HEK293 (cell line): ENCODE data around the gene ANKRD40.

ENCODE experiments used
- CTCF ChIA-PET: fragments of 350-600 bp; formaldehyde crosslinking; extraction: SDS; loops from one replicate; lab custom pipeline; 2021; ENCODE audit warnings: antibody characterized with exemption; lab: Yijun Ruan, JAX
- POLR2A ChIA-PET: fragments of 300-600 bp; formaldehyde crosslinking; extraction: SDS; loops from one replicate; lab custom pipeline; 2020; ENCODE audit warnings: antibody characterized with exemption, inconsistent platforms; lab: Yijun Ruan, JAX
- H3K27ac ChIP-seq: fragments of 200-500 bp; sonication (Bioruptor generic); 2 replicates; pipeline ENCODE4 v1.5.1; 2014; ENCODE audit warnings: low read depth, low read length, control low read depth, inconsistent platforms; ENCODE audit errors: extremely low read depth
- H3K36me3 ChIP-seq, 2 experiments: fragments of 200-500 bp in 1 of 2; sonication (Bioruptor generic) in 1 of 2; 1 replicate in 1 of 2; 2 replicates in 1 of 2; pipeline ENCODE4 v1.5.1; 2014 to 2017; ENCODE audit warnings: inconsistent platforms in 2 of 2, low read length in 2 of 2; ENCODE audit not compliant: control insufficient read depth in 2 of 2, insufficient read depth in 1 of 2
- H3K4me1 ChIP-seq: fragments of 200-500 bp; sonication (Bioruptor generic); 2 replicates; pipeline ENCODE4 v1.5.1; 2014; ENCODE audit warnings: mild to moderate bottlenecking, low read length, inconsistent platforms; ENCODE audit not compliant: control insufficient read depth, insufficient read depth
- H3K4me3 ChIP-seq: 2 replicates; pipeline ENCODE4 v1.5.1; 2011; ENCODE audit warnings: low read depth, mild to moderate bottlenecking, control low read depth, low read length, moderate library complexity
- H3K9me3 ChIP-seq: fragments of 200-500 bp; sonication (Bioruptor generic); 2 replicates; pipeline ENCODE4 v1.5.1; 2014; ENCODE audit warnings: low read depth, low read length, inconsistent platforms; ENCODE audit not compliant: control insufficient read depth, insufficient read depth
- ZBTB17 ChIP-seq: fragments of 450-650 bp; formaldehyde crosslinking; IDR thresholded peaks from 2 replicates; pipeline ENCODE4 v1.5.1; 2016; ENCODE audit warnings: missing biosample characterization, missing genetic modification characterization
- ZNF114 ChIP-seq: fragments of 450-650 bp; formaldehyde crosslinking; IDR thresholded peaks from 2 replicates; pipeline ENCODE4 v1.5.0; 2017; ENCODE audit warnings: missing biosample characterization, missing genetic modification characterization
- ZNF169 ChIP-seq: fragments of 450-650 bp; formaldehyde crosslinking; IDR thresholded peaks from 2 replicates; pipeline ENCODE4 v1.5.1; 2016; ENCODE audit warnings: missing biosample characterization, missing genetic modification characterization
- ZNF221 ChIP-seq: fragments of 450-650 bp; formaldehyde crosslinking; IDR thresholded peaks from 2 replicates; pipeline ENCODE4 v1.5.1; 2017; ENCODE audit warnings: missing biosample characterization, missing genetic modification characterization, borderline replicate concordance
- ZNF239 ChIP-seq: fragments of 450-650 bp; formaldehyde crosslinking; IDR thresholded peaks from 2 replicates; pipeline ENCODE4 v1.5.1; 2016; ENCODE audit warnings: missing biosample characterization, missing genetic modification characterization
- ZNF341 ChIP-seq: fragments of 450-650 bp; formaldehyde crosslinking; IDR thresholded peaks from 2 replicates; pipeline ENCODE4; 2016; ENCODE audit warnings: low read depth, missing biosample characterization, missing genetic modification characterization
- ZNF416 ChIP-seq: fragments of 450-650 bp; formaldehyde crosslinking; IDR thresholded peaks from 2 replicates; pipeline ENCODE4 v1.5.1; 2016; ENCODE audit warnings: missing biosample characterization, missing genetic modification characterization
- ZNF544 ChIP-seq: fragments of 450-650 bp; formaldehyde crosslinking; IDR thresholded peaks from 2 replicates; pipeline ENCODE4 v1.5.0; 2017; ENCODE audit warnings: missing biosample characterization, missing genetic modification characterization
- ZNF747 ChIP-seq: fragments of 450-650 bp; formaldehyde crosslinking; IDR thresholded peaks from 2 replicates; pipeline ENCODE4 v1.5.1; 2016; ENCODE audit warnings: missing biosample characterization, missing genetic modification characterization
- ZNF776 ChIP-seq: fragments of 450-650 bp; formaldehyde crosslinking; IDR thresholded peaks from 2 replicates; pipeline ENCODE4 v1.5.0; 2017; ENCODE audit warnings: missing biosample characterization, missing genetic modification characterization, borderline replicate concordance
- TF ChIP-seq, protein P1 (sequence below): fragments of 450-650 bp; formaldehyde crosslinking; IDR thresholded peaks from 2 replicates; pipeline ENCODE4 v1.5.1; 2016; ENCODE audit warnings: missing biosample characterization, missing genetic modification characterization
- TF ChIP-seq, protein P2 (sequence below): fragments of 450-650 bp; formaldehyde crosslinking; IDR thresholded peaks from 2 replicates; pipeline ENCODE4 v1.5.1; 2016; ENCODE audit warnings: missing biosample characterization, missing genetic modification characterization
- TF ChIP-seq, protein P3 (sequence below): fragments of 450-650 bp; formaldehyde crosslinking; IDR thresholded peaks from 2 replicates; pipeline ENCODE4 v1.5.1; 2016; ENCODE audit warnings: missing biosample characterization, missing genetic modification characterization
- TF ChIP-seq, protein P4 (sequence below): fragments of 450-650 bp; formaldehyde crosslinking; IDR thresholded peaks from 2 replicates; pipeline ENCODE4 v1.5.1; 2016; ENCODE audit warnings: missing biosample characterization, missing genetic modification characterization
- TF ChIP-seq, protein P5 (sequence below): fragments of 450-650 bp; formaldehyde crosslinking; IDR thresholded peaks from 2 replicates; pipeline ENCODE4 v1.5.1; 2017; ENCODE audit warnings: missing biosample characterization, mild to moderate bottlenecking, missing genetic modification characterization, moderate library complexity
- TF ChIP-seq, protein P6 (sequence below): fragments of 450-650 bp; formaldehyde crosslinking; IDR thresholded peaks from 2 replicates; pipeline ENCODE4 v1.5.1; 2016; ENCODE audit warnings: missing biosample characterization, missing genetic modification characterization, borderline replicate concordance

The ANKRD40 gene

DNA sequence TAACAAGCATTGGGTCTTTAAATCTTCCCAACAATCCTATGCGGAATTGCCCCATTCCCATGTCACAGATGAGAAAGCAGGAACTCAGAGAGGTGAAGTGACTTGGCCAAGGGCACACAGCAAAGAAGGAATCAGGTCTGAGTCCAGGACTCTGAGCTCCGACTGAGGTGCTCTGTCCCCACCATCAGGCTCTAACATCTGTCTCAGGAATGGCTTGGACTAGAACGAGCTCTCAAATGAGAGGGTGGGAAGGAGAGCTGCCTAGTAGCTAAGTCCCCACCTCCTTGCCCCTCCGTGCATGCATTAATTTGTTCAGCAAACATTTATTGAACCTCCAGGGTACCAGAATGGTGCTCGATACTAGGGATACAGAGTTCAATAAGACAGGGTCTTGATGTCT, 46.4 kb downstream of the ANKRD40 start:
- TF ChIP-seq ZNF114 (tag by site-specific recombination) (no peak), ZBTB17 (no peak), ZNF416 (tag by site-specific recombination) (no peak), ZNF544 (tag by site-specific recombination) (no peak), ZNF341 (tag by site-specific recombination) (no peak), ZNF747 (tag by site-specific recombination) (no peak), ZNF776 (tag by site-specific recombination) (no peak), ZNF169 (tag by site-specific recombination) (no peak), ZNF221 (tag by site-specific recombination) (no peak), ZNF239 (tag by site-specific recombination) (no peak)
- TF ChIP-seq, protein P1, sequence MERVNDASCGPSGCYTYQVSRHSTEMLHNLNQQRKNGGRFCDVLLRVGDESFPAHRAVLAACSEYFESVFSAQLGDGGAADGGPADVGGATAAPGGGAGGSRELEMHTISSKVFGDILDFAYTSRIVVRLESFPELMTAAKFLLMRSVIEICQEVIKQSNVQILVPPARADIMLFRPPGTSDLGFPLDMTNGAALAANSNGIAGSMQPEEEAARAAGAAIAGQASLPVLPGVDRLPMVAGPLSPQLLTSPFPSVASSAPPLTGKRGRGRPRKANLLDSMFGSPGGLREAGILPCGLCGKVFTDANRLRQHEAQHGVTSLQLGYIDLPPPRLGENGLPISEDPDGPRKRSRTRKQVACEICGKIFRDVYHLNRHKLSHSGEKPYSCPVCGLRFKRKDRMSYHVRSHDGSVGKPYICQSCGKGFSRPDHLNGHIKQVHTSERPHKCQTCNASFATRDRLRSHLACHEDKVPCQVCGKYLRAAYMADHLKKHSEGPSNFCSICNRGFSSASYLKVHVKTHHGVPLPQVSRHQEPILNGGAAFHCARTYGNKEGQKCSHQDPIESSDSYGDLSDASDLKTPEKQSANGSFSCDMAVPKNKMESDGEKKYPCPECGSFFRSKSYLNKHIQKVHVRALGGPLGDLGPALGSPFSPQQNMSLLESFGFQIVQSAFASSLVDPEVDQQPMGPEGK (tag by site-specific recombination) = no peak
- TF ChIP-seq, protein P2, sequence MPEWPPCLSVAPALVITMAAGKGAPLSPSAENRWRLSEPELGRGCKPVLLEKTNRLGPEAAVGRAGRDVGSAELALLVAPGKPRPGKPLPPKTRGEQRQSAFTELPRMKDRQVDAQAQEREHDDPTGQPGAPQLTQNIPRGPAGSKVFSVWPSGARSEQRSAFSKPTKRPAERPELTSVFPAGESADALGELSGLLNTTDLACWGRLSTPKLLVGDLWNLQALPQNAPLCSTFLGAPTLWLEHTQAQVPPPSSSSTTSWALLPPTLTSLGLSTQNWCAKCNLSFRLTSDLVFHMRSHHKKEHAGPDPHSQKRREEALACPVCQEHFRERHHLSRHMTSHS (tag by site-specific recombination) = no peak
- TF ChIP-seq, protein P3, sequence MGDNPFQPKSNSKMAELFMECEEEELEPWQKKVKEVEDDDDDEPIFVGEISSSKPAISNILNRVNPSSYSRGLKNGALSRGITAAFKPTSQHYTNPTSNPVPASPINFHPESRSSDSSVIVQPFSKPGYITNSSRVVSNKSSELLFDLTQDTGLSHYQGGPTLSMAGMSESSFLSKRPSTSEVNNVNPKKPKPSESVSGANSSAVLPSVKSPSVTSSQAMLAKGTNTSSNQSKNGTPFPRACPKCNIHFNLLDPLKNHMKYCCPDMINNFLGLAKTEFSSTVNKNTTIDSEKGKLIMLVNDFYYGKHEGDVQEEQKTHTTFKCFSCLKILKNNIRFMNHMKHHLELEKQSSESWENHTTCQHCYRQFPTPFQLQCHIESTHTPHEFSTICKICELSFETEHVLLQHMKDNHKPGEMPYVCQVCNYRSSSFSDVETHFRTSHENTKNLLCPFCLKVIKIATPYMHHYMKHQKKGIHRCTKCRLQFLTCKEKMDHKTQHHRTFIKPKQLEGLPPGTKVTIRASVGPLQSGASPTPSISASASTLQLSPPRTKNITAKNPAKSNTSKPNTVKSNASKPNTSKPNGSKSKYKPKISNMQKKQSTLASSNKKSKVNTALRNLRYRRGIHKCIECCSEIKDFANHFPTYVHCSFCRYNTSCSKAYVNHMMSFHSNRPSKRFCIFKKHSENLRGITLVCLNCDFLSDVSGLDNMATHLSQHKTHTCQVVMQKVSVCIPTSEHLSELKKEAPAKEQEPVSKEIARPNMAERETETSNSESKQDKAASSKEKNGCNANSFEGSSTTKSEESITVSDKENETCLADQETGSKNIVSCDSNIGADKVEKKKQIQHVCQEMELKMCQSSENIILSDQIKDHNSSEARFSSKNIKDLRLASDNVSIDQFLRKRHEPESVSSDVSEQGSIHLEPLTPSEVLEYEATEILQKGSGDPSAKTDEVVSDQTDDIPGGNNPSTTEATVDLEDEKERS = no peak
- TF ChIP-seq, protein P4, sequence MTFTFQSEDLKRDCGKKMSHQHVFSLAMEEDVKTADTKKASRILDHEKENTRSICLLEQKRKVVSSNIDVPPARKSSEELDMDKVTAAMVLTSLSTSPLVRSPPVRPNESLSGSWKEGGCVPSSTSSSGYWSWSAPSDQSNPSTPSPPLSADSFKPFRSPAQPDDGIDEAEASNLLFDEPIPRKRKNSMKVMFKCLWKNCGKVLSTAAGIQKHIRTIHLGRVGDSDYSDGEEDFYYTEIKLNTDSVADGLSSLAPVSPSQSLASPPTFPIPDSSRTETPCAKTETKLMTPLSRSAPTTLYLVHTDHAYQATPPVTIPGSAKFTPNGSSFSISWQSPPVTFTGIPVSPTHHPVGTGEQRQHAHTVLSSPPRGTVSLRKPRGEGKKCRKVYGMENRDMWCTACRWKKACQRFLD (tag by site-specific recombination) = no peak
- TF ChIP-seq, protein P5, sequence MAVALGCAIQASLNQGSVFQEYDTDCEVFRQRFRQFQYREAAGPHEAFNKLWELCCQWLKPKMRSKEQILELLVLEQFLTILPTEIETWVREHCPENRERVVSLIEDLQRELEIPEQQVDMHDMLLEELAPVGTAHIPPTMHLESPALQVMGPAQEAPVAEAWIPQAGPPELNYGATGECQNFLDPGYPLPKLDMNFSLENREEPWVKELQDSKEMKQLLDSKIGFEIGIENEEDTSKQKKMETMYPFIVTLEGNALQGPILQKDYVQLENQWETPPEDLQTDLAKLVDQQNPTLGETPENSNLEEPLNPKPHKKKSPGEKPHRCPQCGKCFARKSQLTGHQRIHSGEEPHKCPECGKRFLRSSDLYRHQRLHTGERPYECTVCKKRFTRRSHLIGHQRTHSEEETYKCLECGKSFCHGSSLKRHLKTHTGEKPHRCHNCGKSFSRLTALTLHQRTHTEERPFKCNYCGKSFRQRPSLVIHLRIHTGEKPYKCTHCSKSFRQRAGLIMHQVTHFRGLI (tag by site-specific recombination) = no peak
- TF ChIP-seq, protein P6, sequence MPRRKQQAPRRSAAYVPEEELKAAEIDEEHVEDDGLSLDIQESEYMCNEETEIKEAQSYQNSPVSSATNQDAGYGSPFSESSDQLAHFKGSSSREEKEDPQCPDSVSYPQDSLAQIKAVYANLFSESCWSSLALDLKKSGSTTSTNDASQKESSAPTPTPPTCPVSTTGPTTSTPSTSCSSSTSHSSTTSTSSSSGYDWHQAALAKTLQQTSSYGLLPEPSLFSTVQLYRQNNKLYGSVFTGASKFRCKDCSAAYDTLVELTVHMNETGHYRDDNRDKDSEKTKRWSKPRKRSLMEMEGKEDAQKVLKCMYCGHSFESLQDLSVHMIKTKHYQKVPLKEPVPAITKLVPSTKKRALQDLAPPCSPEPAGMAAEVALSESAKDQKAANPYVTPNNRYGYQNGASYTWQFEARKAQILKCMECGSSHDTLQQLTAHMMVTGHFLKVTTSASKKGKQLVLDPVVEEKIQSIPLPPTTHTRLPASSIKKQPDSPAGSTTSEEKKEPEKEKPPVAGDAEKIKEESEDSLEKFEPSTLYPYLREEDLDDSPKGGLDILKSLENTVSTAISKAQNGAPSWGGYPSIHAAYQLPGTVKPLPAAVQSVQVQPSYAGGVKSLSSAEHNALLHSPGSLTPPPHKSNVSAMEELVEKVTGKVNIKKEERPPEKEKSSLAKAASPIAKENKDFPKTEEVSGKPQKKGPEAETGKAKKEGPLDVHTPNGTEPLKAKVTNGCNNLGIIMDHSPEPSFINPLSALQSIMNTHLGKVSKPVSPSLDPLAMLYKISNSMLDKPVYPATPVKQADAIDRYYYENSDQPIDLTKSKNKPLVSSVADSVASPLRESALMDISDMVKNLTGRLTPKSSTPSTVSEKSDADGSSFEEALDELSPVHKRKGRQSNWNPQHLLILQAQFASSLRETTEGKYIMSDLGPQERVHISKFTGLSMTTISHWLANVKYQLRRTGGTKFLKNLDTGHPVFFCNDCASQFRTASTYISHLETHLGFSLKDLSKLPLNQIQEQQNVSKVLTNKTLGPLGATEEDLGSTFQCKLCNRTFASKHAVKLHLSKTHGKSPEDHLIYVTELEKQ (tag by site-specific recombination) = no peak

More for the DNA sequence above, 46.4 kb downstream of the ANKRD40 start:
- Histone ChIP-seq H3K36me3 (no peaks in the 10 kb centered on the region), H3K9me3 (no peaks in the 10 kb centered on the region), H3K4me3 (no peak overlapping the region), H3K27ac (no peak overlapping the region), H3K4me1 (no peaks in the 10 kb centered on the region; the same call in 1 of the 2 replicates)
- POLR2A ChIA-PET = interaction anchor here (0.7 to 1.3 kb wide), 3 partner anchors 8 to 13 kb away, joined by 3 to 4 read pairs (median 4); no protein-coding TSS in a partner anchor
- CTCF ChIA-PET = interaction anchor here (0.5 to 3.4 kb wide), 6 partner anchors 30 to 111 kb away, joined by 3 to 13 read pairs (median 5); no protein-coding TSS in a partner anchor
